Ovary (tissue), 3 donors: ENCODE data around the gene HMG20A.

Experiments used
- EP300 ChIP-seq: sonication (generic); formaldehyde crosslinking; IDR thresholded peaks from one replicate; pipeline ENCODE4 v1.6.1; 2017; ENCODE audit warnings: antibody characterized with exemption
- POLR2A ChIP-seq: fragments of 450-650 bp; IDR thresholded peaks from one replicate; pipeline ENCODE4 v1.6.1; 2017; ENCODE audit warnings: antibody characterized with exemption, mild to moderate bottlenecking, moderate library complexity
- TF ChIP-seq, protein P1 (sequence below), 3 donors: fragments of 450-650 bp in 2 of 3; fragments of 200-600 bp in 1 of 3; IDR thresholded peaks; one replicate each; pipeline versions ENCODE4 v1.5.1 to v1.8.0; 2016 to 2022; ENCODE audit warnings: antibody characterized with exemption in 3 of 3, mild to moderate bottlenecking in 1 of 3
- donor health status: DM: no; HTN: no; CAD: no.

DNA sequence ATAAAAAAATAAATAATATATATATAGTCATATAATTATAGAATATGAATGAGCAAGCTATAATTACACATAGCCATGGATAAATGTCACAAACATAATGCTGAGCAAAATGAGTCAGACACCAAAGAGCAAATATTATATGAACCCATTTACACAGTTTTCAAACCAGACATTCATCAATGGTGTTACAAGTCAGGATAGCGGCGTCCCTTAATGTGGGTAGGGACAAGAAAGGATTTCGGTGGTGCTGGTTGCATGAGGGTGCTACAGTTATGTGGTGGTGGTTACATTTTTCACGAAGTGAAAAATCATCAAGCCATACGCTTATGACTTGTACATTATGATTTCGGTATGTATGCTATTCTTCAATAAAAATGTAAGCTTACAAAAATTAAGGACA is 100.5 kb downstream of the HMG20A start:
- TF ChIP-seq, protein P1, sequence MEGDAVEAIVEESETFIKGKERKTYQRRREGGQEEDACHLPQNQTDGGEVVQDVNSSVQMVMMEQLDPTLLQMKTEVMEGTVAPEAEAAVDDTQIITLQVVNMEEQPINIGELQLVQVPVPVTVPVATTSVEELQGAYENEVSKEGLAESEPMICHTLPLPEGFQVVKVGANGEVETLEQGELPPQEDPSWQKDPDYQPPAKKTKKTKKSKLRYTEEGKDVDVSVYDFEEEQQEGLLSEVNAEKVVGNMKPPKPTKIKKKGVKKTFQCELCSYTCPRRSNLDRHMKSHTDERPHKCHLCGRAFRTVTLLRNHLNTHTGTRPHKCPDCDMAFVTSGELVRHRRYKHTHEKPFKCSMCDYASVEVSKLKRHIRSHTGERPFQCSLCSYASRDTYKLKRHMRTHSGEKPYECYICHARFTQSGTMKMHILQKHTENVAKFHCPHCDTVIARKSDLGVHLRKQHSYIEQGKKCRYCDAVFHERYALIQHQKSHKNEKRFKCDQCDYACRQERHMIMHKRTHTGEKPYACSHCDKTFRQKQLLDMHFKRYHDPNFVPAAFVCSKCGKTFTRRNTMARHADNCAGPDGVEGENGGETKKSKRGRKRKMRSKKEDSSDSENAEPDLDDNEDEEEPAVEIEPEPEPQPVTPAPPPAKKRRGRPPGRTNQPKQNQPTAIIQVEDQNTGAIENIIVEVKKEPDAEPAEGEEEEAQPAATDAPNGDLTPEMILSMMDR (IDR thresholded peaks at IDR 0.05) = no peak
- TF ChIP-seq POLR2A (no peak), EP300 (no peak)
